PFSK-1 (cell line): Measurements from ENCODE around the gene R3HCC1L.

ENCODE experiments used
- POLR2AphosphoS5 ChIP-seq: IDR thresholded peaks from 2 replicates; pipeline ENCODE4 v1.6.1; 2012; ENCODE audit warnings: low read depth, mild to moderate bottlenecking, control low read depth, low read length, moderate library complexity
- REST ChIP-seq, 2 experiments: IDR thresholded peaks; 2 replicates each; pipeline versions ENCODE4 v1.6.1 to v1.8.0; 2011 to 2012; ENCODE audit warnings: low read depth in 2 of 2, low read length in 2 of 2, control low read depth in 1 of 2, inconsistent platforms in 1 of 2, mild to moderate bottlenecking in 1 of 2, moderate library complexity in 1 of 2; ENCODE audit not compliant: insufficient read depth in 1 of 2

GRCh38 chr10:98262571-98262970 is 128.1 kb downstream of the R3HCC1L start:
- TF ChIP-seq REST (IDR thresholded peaks at IDR 0.05; ENCODE audit: insufficient read depth in 1 of 2, low read depth in 2 of 2, low read length in 2 of 2), result no peak
- TF ChIP-seq POLR2AphosphoS5, result no peak
